ENCODE results near the gene CDK6. TPM values are rescaled to one million over a fixed set of nuclear protein-coding genes. Genes with fewer than 3 reads are reported as not detected.

CDK6 gene
- total RNA-seq, 1 donor from 2014 or later = 22.0 TPM

- DNase-seq (ENCODE audit: low read depth, low spot score) = no peak
These were observed 188.7 kb downstream of the CDK6 start for GRCh38 chr7:92647652-92648051.

- DNase-seq (ENCODE audit: low read depth, low spot score) = no peak
These were observed 189.3 kb downstream of the CDK6 start for GRCh38 chr7:92647011-92647625.

- peak; percentile 79 for DNase-seq (ENCODE audit: low read depth, low spot score)
These were observed 191.0 kb downstream of the CDK6 start for GRCh38 chr7:92645114-92646061.

- DNase-seq (ENCODE audit: low read depth, low spot score) = no peak
These were observed 191.8 kb downstream of the CDK6 start for GRCh38 chr7:92644406-92645113.

- DNase-seq (ENCODE audit: low read depth, low spot score) = no peak
These were observed 192.6 kb downstream of the CDK6 start for GRCh38 chr7:92643821-92644220.

GRCh38 chr7:92641921-92642511 lies 194.4 kb downstream of the CDK6 start:
- no peak for DNase-seq (ENCODE audit: low read depth, low spot score)

- no peak for DNase-seq (ENCODE audit: low read depth, low spot score)
These were observed 196.4 kb downstream of the CDK6 start for GRCh38 chr7:92639966-92640365.

GRCh38 chr7:92639213-92639896 lies 197.0 kb downstream of the CDK6 start:
- no peak for DNase-seq (ENCODE audit: low read depth, low spot score)

- no peak for DNase-seq (ENCODE audit: low read depth, low spot score)
These were observed 200.3 kb downstream of the CDK6 start for GRCh38 chr7:92636018-92636560.

GRCh38 chr7:92635538-92635937 lies 200.8 kb downstream of the CDK6 start:
- DNase-seq (ENCODE audit: low read depth, low spot score) = no peak

- peak; percentile 46 for DNase-seq (ENCODE audit: low read depth, low spot score)
These were observed 201.4 kb downstream of the CDK6 start for GRCh38 chr7:92634924-92635519.

GRCh38 chr7:92634205-92634604 lies 202.2 kb downstream of the CDK6 start:
- DNase-seq (ENCODE audit: low read depth, low spot score) = no peak

GRCh38 chr7:92633211-92633906 lies 203.0 kb downstream of the CDK6 start:
- DNase-seq (ENCODE audit: low read depth, low spot score) = peak; percentile 98

- no peak for DNase-seq (ENCODE audit: low read depth, low spot score)
These were observed 203.6 kb downstream of the CDK6 start for GRCh38 chr7:92632791-92633190.

- DNase-seq (ENCODE audit: low read depth, low spot score) = no peak
These were observed 204.4 kb downstream of the CDK6 start for GRCh38 chr7:92631850-92632487.

- no peak for DNase-seq (ENCODE audit: low read depth, low spot score)
These were observed 205.1 kb downstream of the CDK6 start for GRCh38 chr7:92631067-92631849.

- no peak for DNase-seq (ENCODE audit: low read depth, low spot score)
These were observed 206.6 kb downstream of the CDK6 start for GRCh38 chr7:92629779-92630178.

- no peak for DNase-seq (ENCODE audit: low read depth, low spot score)
These were observed 208.4 kb downstream of the CDK6 start for GRCh38 chr7:92627956-92628355.
